K562 (cell line): ENCODE results near the gene MGRN1. TPM values are rescaled to one million over a fixed set of nuclear protein-coding genes. Genes with fewer than 3 reads are reported as not detected.
"Not testable (repeated sequence)": the region's sequence is repeated elsewhere in the genome, so short reads cannot be mapped to it uniquely, and the experiment has no call there.

Source experiments
- L3MBTL2 ChIP-seq: fragments of 450-650 bp; IDR thresholded peaks from 2 replicates; pipeline ENCODE4 v1.6.1; 2016; ENCODE audit warnings: mild to moderate bottlenecking, moderate library complexity
- LEF1 ChIP-seq: fragments of 450-650 bp; IDR thresholded peaks from 2 replicates; pipeline ENCODE4 v1.6.1; 2016; ENCODE audit warnings: mild to moderate bottlenecking
- RAD21 ChIP-seq, 2 experiments: fragments of 250-450 bp in 1 of 2; fragments of 450-650 bp in 1 of 2; sonication (Bioruptor Pico) in 1 of 2; formaldehyde crosslinking in 1 of 2; IDR thresholded peaks in 1 of 2; conservative IDR thresholded peaks in 1 of 2; 2 replicates each; pipeline versions ENCODE4 v1.4.0 to v1.8.0; 2020 to 2022; ENCODE audit warnings: mild to moderate bottlenecking in 2 of 2, moderate library complexity in 1 of 2
- RB1 ChIP-seq: fragments of 450-650 bp; IDR thresholded peaks from 2 replicates; pipeline ENCODE4 v1.6.1; 2017; ENCODE audit warnings: low read depth, mild to moderate bottlenecking
- REST ChIP-seq, 2 experiments: fragments of 450-650 bp; formaldehyde crosslinking in 1 of 2; IDR thresholded peaks; 2 replicates each; pipeline versions ENCODE4 v1.4.0 to v1.6.1; 2014 to 2020; ENCODE audit warnings: mild to moderate bottlenecking in 2 of 2, borderline replicate concordance in 1 of 2, low read depth in 1 of 2
- ZBTB2 ChIP-seq: fragments of 450-650 bp; IDR thresholded peaks from 2 replicates; pipeline ENCODE4 v1.6.1; 2016; ENCODE audit warnings: antibody characterized with exemption
- polyA plus RNA-seq, 8 experiments: library from polyadenylated mRNA; depleted of rRNA in 4 of 8; stranded (reverse) in 5 of 8; unstranded in 3 of 8; fragments of >200 nt; fragmentation: Nextera tagmentation in 2 of 8; fragmentation: Illumina TruSeq in 1 of 8; extraction: Ambion mirVana in 2 of 8; extraction: Trizol in 1 of 8; gene quantifications; 2 replicates each; pipeline versions ENCODE4 v1.2.1 to v1.2.3, GENCODE V29; 2011 to 2014; ENCODE audit warnings: inconsistent platforms in 1 of 8, missing spikeins in 1 of 8
- total RNA-seq, 7 experiments: library from RNA; depleted of rRNA in 6 of 7; stranded (reverse); fragments of >200 nt in 6 of 7; fragmentation: Illumina TruSeq in 2 of 7; extraction: Trizol in 2 of 7; gene quantifications; 2 replicates each; pipeline versions ENCODE4 v1.2.1 to v1.2.3, GENCODE V29; 2011 to 2021; ENCODE audit warnings: low replicate concordance in 1 of 7

The MGRN1 gene
- total and polyA plus RNA-seq, 9 of the 15 experiments (the other 6 are each of a cell fraction or from before 2014, with no cell fraction given) = 0.15 to 37.9 (median 6.0) TPM

GRCh38 chr16:4650443-4651074 is 25.9 kb downstream of the MGRN1 start (continued):
- TF ChIP-seq RAD21 (CRISPR knock-in tag; conservative IDR thresholded peaks at IDR 0.05 in 1 of 2, IDR thresholded peaks at IDR 0.05 in 1 of 2) = peak in 1 of 2 experiments; percentile 55; a peak in 2 of 4 replicates
- TF ChIP-seq RB1 = peak; percentile 55; the same call in 1 of the 2 replicates
- peak; percentile 87 for TF ChIP-seq L3MBTL2
- TF ChIP-seq REST (IDR thresholded peaks at IDR 0.05; ENCODE audit: borderline replicate concordance) = peak; percentile 13; the same call in 1 of the 2 replicates
- TF ChIP-seq REST (CRISPR knock-in tag; IDR thresholded peaks at IDR 0.05; ENCODE audit: low read depth) = not testable (repeated sequence)
- TF ChIP-seq ZBTB2 = peak; percentile 55; the same call in 1 of the 2 replicates
- TF ChIP-seq LEF1 = 0 out of 2 replicates have a peak, but pooled peaks have one; percentile 53
- TF ChIP-seq, all 486 proteins: peak for 38; not testable (repeated sequence) for 448
